Measurements from ENCODE around the gene DSCAML1.

DSCAML1 gene

DNA sequence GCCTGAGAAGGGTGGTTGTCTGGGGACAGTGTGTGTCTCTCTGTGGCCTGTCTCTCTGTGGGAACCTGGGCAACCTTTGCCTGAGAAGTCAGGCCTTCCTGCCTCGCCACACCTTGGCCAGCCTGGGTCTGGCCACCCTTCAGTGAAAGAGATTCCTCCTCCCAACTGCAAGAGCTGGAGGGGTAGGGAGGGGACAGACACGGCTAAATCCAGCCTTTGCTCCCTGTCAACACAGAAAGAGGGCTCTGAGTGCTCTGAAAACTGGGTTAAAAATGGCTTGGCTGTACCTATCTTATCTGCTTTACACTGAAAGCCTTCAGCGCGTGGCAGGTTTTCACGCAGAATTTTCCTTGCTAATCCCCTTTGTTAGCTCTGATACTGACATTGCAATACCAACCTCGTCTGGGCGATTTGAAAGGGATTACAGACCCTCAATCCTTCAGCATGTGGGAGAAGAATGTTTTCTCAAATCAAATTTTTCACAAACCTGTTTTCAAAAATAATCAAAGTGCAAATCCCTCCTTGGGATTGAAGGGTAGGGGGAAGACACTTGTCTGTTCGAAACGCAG lies 163.7 kb downstream of the DSCAML1 start:
- DNase-seq, result no peak

DNA sequence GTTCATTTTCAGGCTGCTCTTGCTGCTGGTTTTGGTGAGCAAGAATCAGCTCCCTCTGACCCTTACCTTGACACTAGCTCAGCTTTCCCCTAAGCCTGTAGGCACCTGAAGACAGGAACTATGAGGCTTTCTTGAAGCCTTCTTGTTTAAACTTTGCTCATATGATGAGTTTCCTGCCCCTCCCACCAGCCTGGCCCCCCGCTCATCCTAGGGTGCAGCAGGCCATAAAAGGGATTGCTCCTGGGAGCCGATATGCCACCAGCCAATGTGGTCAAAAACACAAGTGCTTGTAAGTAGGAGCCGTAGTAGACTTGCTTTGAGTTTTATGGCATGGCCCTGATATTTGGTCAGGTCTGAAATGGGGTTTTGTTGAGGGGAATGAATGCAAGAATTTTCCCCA lies 164.7 kb downstream of the DSCAML1 start:
- no peak for DNase-seq

- no peak for DNase-seq
Measured at GRCh38 chr11:117631336-117632140, 165.5 kb downstream of the DSCAML1 start.

DNA sequence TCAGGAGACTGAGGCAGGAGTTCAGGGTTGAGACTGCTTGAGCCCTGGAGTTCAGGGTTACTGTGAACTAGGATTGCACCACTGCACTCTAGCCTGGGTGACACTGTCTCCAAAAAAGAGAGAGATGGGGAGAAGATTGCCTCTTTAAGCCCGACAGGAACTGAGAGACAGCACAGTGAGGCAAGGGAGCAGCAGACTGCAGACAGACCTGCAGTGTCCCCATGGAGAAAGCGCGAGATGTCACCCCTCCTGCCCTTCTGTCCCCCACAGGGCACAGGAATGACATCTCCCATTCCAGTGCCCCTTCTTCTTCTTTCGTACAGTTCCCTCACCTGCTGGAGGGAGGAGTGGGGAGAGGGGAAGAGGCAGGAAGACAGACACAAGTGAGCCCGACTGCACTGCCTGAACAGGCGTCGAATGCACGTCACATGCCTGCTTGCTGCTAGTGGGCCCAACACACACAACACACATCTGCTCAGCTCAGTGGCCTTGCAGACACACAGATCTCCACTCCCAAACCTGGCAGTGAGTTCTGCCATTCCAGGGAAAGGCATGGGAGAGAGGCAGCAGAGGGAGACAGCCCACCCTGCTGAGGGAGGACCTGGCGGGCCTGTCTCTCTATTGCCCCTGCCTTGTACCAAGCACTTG lies 167.0 kb downstream of the DSCAML1 start:
- no peak for DNase-seq

- DNase-seq, result no peak
Measured at GRCh38 chr11:117629146-117629545, 167.9 kb downstream of the DSCAML1 start.

DNA sequence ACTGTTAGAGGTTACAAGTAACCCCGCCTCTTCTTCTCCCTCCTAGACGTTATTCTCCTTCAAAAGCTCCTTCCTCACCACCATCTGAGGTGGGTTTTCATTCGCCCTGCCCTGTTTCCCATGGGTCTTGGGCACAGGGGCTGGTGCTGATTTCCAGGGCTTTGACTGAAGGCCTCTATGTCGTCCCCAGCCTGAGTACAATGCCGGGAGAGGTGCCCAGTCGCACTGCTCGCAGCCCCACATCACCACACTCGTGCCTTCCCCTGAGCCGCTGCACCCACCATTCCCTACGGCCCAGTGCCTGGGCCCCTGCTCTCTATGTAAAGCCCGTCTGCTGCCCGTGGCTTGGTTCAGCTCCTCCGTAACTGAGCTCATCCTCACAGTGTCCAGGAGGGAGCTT lies 169.8 kb downstream of the DSCAML1 start:
- DNase-seq, result no peak

DNA sequence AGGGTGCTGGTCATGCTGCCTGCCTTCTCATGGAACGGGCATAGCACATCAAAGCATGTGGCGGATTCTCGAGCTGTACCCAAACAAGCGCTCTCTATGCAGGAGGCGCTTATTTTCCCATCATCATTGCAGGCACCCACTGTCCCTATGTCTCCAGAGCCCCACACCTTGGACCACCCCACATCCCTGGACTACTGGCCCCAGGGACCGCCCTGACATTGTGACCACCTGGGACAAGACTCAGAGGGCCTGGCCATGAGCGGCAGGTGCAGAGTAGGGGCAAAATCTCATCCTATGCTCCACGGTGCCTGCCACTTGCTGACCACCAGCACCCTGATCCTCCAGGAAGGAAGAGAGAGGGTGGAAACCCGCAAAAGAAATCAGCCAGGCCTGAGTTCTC lies 170.4 kb downstream of the DSCAML1 start:
- no peak for DNase-seq

DNA sequence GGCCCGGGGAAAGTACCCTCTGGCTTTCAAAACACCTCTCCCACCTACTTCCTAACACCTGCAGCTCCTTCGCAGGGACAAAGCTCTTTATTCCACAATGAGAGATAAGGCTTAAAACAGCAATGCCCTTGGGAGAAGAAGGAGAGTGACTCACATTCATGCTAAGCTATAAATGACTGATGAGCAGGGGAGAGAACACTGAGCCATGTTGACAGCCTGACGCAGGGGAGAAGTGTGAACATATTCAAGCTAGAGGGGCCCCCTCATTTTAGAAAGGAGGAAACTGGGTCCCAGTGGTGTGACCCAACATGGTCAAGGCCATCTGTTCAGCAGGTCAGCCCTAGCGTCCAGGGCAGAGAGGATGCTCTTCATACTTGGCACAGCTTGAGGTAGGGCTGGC lies 171.8 kb downstream of the DSCAML1 start:
- no peak for DNase-seq

DNA sequence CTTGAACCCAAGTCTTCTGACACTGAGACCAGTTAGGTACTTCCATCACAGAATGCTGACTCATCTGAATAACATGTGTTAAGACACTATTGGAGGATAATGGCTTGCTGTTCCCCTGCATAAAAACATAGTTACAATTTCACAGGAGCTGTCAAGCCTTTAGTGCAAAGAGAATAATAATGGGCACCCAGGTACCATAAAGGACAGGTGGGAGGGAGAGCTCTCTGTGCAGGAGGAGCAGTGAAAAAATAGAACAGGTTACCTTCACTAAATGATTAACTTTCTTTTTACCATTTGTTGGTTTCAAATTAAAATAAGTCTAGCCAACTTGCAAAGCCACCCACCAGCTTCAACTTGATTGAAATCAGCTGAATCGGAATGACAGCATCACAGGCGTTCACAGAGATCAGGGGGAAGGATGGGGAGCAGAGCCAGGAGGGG lies 173.2 kb downstream of the DSCAML1 start:
- DNase-seq, result no peak

- DNase-seq, result no peak
Measured at GRCh38 chr11:117621226-117621625, 175.8 kb downstream of the DSCAML1 start.

- DNase-seq, result no peak
Measured at GRCh38 chr11:117620659-117621058, 176.4 kb downstream of the DSCAML1 start.

DNA sequence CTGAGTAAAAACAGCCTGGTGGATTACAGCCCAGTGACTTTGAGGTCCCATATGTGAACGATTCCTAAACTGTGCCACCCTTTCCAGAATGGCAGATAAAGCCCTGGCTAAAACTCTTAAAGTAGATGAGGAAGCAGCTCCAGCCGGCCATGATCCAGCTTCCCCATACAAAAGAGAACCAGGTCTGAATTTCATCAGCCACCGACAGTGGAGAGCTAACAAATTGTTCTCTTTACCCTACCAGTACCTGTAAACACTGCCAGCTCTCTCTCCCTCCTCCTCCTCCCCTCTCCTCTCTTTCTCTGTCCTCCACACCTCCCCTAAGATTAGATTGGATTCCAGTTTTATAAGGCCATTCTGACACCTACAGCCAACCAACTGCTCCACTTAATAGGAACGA lies 176.9 kb downstream of the DSCAML1 start:
- DNase-seq, result no peak

- no peak for DNase-seq
Measured at GRCh38 chr11:117619661-117620060, 177.4 kb downstream of the DSCAML1 start.

DNA sequence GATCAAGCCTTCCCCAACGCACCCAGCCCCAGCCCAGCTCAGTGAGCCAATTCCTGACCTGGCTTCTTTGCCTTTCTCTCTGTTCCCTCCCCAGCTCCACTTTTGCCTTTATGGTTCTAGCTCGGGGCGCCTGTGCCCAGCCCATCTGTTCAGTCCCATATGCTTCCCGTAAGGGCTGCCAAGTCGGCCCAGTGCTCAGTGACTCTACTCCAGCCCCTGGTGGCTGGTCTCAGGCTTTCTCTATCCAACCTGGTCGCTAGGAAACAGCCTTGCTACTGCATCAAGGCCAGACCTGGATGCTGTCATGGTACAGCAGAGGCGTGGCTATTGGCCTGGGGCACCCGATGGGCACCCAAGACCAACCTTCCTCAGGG lies 178.0 kb downstream of the DSCAML1 start:
- no peak for DNase-seq

- DNase-seq, result no peak
Measured at GRCh38 chr11:117618302-117618981, 178.6 kb downstream of the DSCAML1 start.

DNA sequence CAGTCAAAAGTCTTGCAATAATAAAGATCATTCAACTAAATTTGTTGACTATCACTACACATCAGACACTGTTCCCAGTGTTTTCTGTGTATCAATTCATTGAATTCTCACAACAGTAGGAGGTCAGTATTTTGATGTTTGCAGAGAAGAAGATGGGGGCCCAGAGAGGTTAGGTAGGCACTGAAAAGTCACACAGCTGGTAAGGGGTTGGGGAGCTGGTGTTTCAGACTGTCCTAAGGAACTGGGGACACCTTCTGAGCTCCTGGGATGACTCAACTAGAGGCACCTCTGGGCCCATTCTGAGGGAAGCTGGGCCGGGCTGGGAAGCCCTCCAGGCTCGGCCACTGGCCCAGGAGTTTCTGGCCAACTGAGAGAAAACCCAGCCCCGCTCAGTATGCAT lies 180.0 kb downstream of the DSCAML1 start:
- no peak for DNase-seq

- DNase-seq, result no peak
Measured at GRCh38 chr11:117614728-117615127, 182.3 kb downstream of the DSCAML1 start.

GRCh38 chr11:117613521-117613920 lies 183.5 kb downstream of the DSCAML1 start:
- DNase-seq, result no peak

- no peak for DNase-seq
Measured at GRCh38 chr11:117612177-117612576, 184.8 kb downstream of the DSCAML1 start.

GRCh38 chr11:117610901-117611300 lies 186.1 kb downstream of the DSCAML1 start:
- DNase-seq, result no peak

- no peak for DNase-seq
Measured at GRCh38 chr11:117610045-117610444, 187.0 kb downstream of the DSCAML1 start.

- no peak for DNase-seq
Measured at GRCh38 chr11:117607449-117607848, 189.6 kb downstream of the DSCAML1 start.

DNA sequence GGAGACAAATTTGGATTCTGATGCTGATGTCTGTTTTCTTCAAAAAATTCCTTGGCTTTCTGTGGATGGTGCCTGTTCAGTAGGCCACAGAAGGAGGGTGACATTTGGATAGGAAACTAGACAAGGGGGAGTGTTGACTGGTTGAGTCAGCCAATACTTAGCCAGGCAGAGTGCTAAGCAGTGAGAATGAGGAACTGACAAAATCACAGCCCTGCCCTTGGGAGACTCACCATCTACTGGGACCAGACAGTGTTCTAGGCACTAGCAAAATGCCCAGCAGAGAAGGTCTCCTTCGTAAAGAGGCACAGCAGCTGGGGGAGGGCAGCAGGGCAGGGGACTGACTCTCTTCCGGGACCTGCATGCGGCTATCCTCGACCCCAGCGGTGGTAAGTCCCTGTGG lies 190.2 kb downstream of the DSCAML1 start:
- no peak for DNase-seq

DNA sequence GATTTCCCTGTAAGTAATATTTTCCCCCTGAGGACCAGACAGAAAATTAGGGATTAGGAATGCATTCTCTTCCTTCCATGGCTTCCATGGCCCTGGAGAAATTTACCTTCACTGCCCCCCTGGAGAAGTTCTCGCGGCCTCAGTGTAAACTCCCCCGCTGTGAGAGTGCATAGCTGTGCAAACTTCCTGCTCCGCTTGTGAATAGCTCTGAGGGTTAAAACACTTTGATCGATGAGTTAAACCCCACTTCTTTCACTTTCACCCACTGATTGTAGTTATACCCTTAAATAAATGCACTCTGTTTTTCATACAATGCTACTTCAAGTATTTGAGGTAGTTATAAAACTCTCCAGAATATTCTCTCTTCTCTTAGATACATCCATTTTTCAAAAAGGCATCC lies 190.8 kb downstream of the DSCAML1 start:
- DNase-seq, result no peak
